ENCODE data around the gene SDCCAG8. TPM values are rescaled to one million over a fixed set of nuclear protein-coding genes. Genes with fewer than 3 reads are reported as not detected.

Gene SDCCAG8
- total and polyA plus RNA-seq, 10 donors: 14.8 to 79.3 (median 46.5) TPM

DNA sequence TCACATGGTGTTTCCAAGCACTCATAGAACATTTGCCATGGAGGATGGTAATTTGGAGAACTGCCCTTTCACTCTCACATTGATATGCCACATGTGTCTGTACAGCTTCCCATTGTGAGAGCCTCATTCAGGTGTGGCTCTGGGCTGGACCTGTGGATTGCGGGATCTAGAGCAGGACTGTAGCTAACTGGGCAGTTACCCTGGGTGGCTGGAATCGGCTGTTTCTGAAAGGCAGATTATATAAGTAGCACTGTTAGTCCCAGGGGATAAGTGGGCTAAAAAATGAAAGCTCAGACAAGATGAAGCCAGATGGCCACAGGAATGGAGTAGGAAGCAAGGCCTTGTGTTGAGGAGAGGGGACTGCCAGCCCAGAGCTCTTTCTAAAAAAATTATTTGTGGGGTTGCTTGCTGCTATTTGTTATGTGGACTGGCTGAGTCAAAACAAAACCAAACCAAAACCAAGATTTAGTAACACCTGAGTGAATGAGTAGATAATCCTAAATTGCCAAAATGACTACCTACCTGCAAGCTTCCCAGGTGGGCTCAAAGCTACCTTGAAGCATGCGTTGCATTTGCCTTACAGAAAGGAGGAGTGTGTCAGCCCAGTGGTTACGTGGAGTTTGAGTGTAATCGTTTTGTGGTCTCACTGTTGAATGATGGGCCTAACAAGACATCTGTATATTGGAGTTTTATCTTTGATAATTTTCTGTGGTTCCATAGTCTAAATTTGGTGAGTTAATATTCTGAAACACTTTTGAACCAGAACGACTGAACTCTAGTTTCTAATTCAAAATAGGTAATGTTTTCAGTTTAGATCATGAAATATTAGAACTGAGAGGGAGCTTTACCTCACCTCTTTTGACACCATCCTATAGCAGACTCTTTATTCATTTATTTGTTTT is 58.0 kb downstream of the SDCCAG8 start:
- TF ChIP-seq POLR2AphosphoS5 (IDR thresholded peaks at IDR 0.05) (no peak), CTCF (IDR thresholded peaks at IDR 0.05 in 8 of 11, conservative IDR thresholded peaks at IDR 0.05 in 3 of 11) (no peak), POLR2A (IDR thresholded peaks at IDR 0.05) (no peak)
- no peaks in the 10 kb centered on the region for H3K27me3 ChIP-seq (replicated peaks in 1 of 7)
- intact Hi-C loops (cut with DNase I; ENCODE audit: low total_unique reads): no loop called here
- DNase-seq: no peak
- H3K9me3 ChIP-seq: no peaks in the 10 kb centered on the region
- peak overlapping the region in 6 of 8 donors; percentile 15 to 69 (median 55) for H3K27ac ChIP-seq
- H3K4me1 ChIP-seq: peaks cover 0 to 18% (median 14%) of the 10 kb centered on the region in 6 donors
- H3K36me3 ChIP-seq: peaks cover 4 to 54% (median 12%) of the 10 kb centered on the region in 6 donors
- H3K4me3 ChIP-seq: no peak overlapping the region
- 81 to 86% (median 82%) methylated on average over 6 of the region's 6 CpGs for WGBS, 5 donors

DNA sequence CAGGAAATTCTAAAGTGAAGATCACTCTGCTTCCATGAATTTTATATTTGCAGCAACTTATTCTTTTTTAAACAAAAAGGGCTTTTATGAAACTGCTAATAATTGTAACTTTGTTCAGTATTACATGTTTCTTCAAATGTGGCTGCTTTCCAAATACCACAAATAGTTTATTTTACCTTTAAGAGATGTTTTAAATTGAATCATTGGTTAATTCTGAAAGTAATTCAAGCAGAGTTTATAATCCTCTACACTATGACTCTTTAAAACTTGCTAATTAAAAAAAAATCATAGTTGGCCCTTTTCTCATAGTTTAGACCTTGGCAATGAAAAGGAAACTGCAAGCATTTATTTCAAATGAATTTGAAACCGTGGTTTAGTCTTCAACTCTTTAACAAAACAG is 59.6 kb downstream of the SDCCAG8 start:
- TF ChIP-seq CTCF (IDR thresholded peaks at IDR 0.05 in 8 of 11, conservative IDR thresholded peaks at IDR 0.05 in 3 of 11) (no peak), POLR2AphosphoS5 (IDR thresholded peaks at IDR 0.05) (no peak), POLR2A (IDR thresholded peaks at IDR 0.05) (no peak)
- WGBS, 5 donors: 27 to 44% (median 36%) methylated on average over 1 of the region's 1 CpG
- Histone ChIP-seq H3K4me3 (no peak overlapping the region), H3K9me3 (no peaks in the 10 kb centered on the region), H3K4me1 (peaks cover 0 to 18% (median 14%) of the 10 kb centered on the region in 6 donors), H3K36me3 (peaks cover 4 to 43% (median 13%) of the 10 kb centered on the region in 6 donors), H3K27ac (no peak overlapping the region), H3K27me3 (replicated peaks in 1 of 7) (no peaks in the 10 kb centered on the region)
- intact Hi-C loops (cut with DNase I; ENCODE audit: low total_unique reads): no loop called here
- no peak for DNase-seq

GRCh38 chr1:243315893-243316292 is 60.1 kb downstream of the SDCCAG8 start:
- peaks cover 4 to 43% (median 13%) of the 10 kb centered on the region in 6 donors for H3K36me3 ChIP-seq
- no peaks in the 10 kb centered on the region for H3K27me3 ChIP-seq (replicated peaks in 1 of 7)
- no peak overlapping the region for H3K27ac ChIP-seq
- no peaks in the 10 kb centered on the region for H3K9me3 ChIP-seq
- no peak for DNase-seq
- H3K4me1 ChIP-seq: peaks cover 0 to 18% (median 14%) of the 10 kb centered on the region in 6 donors
- intact Hi-C loops (cut with DNase I; ENCODE audit: low total_unique reads): no loop called here
- no peak for TF ChIP-seq POLR2AphosphoS5 (IDR thresholded peaks at IDR 0.05)
- TF ChIP-seq POLR2A (IDR thresholded peaks at IDR 0.05): no peak
- no peak for TF ChIP-seq CTCF (IDR thresholded peaks at IDR 0.05 in 8 of 11, conservative IDR thresholded peaks at IDR 0.05 in 3 of 11)
- no peak overlapping the region for H3K4me3 ChIP-seq

- WGBS, 5 donors: 82 to 92% (median 87%) methylated on average over 12 of the region's 12 CpGs
- no peak for DNase-seq
- H3K36me3 ChIP-seq: peaks cover 4 to 43% (median 13%) of the 10 kb centered on the region in 6 donors
- peaks cover 0 to 18% (median 14%) of the 10 kb centered on the region in 6 donors for H3K4me1 ChIP-seq
- H3K27me3 ChIP-seq (replicated peaks in 1 of 7): no peaks in the 10 kb centered on the region
- no peak overlapping the region for H3K4me3 ChIP-seq
- intact Hi-C loops (cut with DNase I; ENCODE audit: low total_unique reads): no loop called here
- H3K9me3 ChIP-seq: no peaks in the 10 kb centered on the region
- TF ChIP-seq CTCF (IDR thresholded peaks at IDR 0.05 in 8 of 11, conservative IDR thresholded peaks at IDR 0.05 in 3 of 11): no peak
- H3K27ac ChIP-seq: no peak overlapping the region
Observed at GRCh38 chr1:243316366-243316989, 60.6 kb downstream of the SDCCAG8 start.

Measured in spleen (tissue), 11 donors.